CD4-positive, alpha-beta T cell treated with Interleukin-15 for 1 hour (primary cell): ENCODE data around the gene TULP4.
A peak's percentile ranks its signal among the peaks of the same experiment; 100 is the strongest.
"Not testable (repeated sequence)": the region's sequence is repeated elsewhere in the genome, so short reads cannot be mapped to it uniquely, and the experiment has no call there.

ENCODE experiments used
- DNase-seq: peaks from one replicate; pipeline ENCODE4 v3.0.0-alpha.2; 2020

The TULP4 gene

DNA sequence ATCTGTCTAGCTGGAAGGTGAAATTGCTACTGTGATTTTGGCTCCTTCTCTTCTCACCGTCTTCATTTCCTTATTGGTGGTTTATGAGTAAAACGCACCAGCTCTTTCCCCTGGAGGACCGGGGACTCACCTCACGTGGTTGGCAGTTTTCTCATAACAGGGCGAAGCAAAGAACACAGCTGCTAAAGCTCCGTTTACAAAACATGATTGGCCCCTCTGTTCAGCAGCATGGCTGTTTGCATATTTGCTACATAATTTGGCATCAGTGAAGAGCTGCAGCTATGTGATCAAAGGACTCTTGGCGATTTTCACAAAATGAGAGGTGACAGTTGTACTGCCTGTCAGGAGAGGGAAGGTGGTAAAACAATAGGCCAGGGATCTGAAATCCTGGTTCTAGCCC, 227.1 kb downstream of the TULP4 start:
- no peak for DNase-seq

DNA sequence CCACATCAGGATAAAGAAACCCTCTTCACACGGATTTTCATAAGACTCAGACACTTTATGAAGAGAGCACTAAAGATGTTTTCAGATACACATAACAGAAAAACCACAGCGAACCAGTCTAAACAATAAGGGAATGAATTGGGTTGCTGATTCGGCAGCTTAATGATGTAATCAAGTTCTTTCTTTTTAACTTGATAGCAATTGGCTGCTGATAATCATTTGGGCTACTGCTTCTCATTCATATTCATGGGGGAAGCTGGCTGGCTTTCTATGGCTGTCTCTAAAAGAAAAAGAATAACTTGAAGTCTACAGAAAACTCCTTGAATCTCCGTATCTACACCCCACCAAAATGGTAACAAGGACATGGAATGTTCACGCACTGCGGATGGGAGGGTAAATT, 227.6 kb downstream of the TULP4 start:
- no peak for DNase-seq

DNA sequence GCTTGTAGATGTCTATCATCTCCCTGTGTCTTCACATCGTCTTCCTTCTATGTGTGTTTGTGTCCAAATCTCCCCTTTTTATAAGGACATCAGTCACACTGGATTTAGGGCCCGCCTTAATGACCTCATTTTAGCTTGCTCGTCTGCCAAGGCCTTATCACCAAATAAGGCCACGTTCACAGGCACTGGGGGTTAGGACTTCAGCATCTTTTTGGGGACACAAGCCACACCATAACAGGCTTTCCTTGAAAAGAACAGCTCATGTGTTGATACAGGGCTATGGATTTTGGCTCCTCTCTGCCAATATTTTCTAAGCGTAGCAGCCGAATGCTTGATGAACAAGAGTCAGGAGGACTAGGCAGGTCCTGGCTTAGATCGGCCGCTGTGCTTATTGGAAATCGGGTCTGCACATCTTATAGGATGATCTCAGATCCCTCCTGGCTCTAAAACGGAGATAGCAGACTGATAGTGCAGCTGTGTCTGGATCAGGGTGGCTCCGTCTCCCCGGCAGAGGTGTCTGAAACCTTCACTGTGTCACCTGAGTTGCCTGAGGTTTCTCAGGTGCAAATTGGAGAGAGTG, 231.4 kb downstream of the TULP4 start:
- DNase-seq: no peak

DNA sequence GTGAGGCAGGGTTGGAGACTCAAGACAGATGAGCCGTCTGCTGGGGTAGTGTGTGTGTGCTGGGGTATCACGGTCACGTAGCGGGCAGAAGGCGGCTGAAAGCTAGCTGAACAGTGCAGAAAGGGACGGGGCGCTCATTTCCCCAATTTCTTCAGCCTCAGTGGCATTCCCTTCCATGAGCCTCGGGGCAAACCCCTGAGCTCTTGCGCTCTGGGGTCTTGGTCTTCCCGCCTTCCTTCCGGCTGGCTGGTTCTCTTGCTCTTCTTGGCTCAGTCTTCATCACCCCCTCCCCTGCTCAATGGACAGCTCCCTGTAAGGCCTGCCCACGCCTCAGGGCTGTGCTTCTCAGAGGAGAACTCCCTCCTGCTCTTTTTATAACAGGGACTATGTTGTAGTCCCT, 232.2 kb downstream of the TULP4 start:
- no peak for DNase-seq

DNA sequence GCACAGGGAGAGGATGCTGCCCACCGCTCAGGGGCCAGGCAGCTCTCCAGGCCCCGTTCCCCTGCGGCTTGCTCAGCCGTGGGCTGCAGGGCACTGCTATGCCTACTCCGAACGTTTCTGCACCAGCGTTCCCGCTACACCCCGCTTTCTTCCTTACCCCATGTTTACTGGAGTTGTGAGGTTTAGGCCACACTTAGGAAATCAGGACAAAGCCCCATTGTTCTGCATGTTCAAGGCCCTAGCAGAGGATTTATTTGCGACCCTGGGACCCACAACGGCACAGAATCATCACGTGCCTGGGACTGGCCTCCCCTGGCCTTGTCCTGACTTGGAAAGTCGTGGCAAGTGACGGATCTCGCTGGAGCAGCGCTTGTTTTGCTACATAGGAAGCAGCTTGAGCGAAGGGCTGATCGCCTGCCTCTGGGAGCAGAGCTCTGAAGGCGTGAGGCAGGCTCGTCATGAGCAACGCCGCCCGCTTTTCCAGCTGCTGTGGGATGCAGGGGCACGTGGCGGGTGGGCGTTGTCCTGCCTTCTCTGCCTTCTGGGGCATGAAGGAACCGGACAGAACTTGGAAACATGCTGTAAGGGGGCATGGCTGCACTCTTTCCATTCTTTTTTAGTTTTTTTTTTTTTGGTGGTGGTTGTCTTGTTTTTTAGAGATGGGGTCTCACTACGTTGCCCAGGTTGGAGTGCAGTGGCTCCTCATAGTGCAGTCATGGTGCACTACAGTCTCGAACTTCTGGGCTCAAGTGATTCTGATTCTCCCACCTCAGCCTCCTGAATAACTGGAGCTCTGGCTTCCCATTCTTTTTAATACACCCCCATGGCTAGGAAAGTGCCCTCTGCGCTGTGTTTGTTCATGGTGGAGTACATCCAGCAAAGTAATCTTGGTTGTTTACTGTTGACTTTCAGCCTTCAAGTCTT, 233.0 kb downstream of the TULP4 start:
- no peak for DNase-seq

DNA sequence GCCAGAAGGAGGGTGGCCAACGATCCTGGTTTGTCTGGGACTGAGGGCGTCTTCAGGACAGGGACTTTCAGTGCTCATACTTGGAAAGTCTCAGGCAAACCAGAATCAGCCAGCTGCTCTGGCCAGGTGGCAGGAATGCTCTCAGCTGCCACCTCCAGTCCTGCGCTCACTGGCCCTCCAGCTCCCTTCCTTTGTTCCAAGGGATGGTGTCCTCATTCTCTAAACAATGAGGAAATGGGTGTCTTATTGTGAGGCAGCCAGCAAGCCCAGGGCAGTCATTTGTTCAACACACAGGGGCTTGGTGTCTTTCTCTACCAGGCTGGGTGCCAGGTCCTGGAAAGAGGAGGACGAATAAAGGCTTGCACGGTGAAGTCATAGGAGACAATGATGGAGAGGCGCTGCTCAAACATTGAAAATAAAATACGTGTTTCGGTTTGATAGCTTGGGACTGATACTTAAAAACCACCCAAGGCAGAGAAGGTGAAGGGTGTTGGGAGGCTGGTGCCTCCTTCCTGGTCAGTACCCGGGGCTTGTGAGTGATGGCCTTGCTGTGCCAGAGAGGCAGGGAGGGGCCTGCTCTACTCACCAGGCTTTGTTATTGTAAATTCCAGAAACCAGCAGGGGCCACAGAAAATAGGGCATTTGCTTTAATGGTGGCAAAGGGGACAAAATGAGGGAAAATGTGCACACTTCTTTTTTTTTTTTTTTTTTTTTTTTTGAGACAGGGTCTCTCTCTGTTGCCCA, 236.3 kb downstream of the TULP4 start:
- no peak for DNase-seq

DNA sequence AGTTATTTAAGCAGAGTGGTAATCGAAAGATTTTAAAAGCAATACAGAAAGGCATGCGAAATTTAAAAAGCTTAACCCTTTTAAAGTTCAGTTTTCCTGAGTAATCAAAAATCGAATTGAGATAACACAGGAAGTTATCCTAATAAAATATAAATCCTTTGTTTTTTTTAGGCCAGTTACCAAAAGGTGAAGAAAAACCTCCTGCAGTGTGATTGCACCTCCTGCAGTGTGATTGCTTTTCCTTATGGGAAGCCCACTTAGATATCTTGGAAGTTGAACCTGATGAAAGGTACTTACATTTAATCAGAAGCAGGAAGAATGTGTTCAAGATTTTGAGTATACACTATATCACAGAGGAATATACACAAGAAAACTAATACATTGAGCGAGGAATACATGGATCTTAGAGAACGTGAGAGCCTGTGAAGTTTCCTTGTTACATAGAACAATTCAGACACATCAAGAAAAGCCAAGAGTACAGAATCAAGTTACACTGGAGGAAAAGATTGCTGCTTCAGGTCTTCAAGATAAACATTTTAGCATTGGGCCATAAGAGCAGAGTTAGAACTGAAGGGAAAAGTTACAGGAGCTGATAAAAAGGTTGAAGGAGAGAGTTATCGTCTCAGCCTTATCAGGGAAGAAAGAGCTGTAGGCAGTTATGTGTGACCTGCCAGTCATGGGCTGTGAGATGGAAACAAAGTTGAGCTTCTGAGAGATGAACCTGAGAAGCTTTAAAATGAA, 240.0 kb downstream of the TULP4 start:
- no peak for DNase-seq

DNA sequence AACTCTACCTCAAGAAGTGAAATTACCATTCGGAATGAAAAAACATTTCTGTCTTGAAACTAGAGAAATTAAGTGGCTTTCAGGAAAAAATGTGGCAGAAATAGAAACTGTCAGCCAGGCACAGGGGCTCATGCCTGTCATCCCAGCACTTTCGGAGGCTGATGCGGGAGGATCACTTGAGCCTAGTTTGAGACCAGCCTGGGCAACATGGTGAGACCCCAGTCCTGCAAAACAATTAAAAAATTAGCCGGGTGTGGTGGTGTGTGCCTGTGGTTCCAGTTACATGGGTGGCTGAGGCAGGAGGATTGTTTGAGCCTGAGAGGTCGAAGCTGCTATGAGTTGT, 240.5 kb downstream of the TULP4 start:
- no peak for DNase-seq

DNA sequence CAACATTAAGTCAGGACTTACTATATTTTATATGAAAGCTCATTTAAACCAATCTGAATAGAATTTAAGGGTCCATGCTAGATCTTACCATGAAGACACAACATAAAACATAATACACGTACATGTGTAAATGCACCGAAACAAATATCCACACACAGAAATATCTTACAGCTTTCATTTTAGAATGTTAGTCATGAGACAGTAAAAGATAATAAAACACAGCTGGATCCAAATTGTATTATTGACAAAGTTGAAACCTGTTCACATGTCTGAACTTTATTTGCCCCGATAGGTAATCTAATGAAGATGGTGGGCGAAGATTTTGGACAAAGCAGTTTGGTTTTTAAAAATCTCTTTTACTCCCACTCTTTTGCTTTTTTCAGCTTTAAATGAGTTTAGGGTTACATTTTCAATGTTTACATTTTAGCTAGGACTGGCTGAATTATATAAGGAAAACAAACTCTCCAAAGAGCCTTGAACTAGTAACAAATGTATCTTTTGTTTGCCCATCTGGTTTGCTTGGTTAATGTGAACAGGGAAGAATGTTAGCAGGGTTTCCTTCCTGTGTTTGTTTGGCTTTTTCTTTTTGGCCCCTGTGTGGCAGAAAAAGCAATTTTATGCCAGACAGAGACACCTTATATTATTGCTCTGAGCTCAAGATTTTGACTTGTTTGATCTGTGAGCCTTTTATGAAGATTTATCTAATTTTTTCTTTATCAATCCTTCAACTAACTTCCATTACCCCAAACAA, 242.5 kb downstream of the TULP4 start:
- no peak for DNase-seq

DNA sequence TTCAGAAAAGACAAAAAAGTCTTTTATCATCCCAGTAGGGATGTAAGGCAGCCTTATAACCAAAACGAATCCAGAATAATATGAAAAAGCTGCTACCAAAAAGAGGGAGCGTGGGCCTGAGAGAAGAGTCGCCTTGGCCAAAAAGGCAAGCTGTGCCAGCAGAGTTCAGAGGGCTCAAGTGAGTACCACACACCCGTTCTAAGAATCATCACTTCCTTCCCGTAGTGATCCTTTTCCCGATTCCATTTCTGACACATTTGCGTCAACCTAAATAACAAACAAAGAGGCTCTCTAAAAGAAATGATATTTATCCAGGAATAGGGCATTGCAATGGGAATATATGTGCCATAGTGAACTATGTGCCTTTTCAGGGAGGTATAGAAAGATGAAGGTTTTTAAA, 243.8 kb downstream of the TULP4 start:
- no peak for DNase-seq

DNA sequence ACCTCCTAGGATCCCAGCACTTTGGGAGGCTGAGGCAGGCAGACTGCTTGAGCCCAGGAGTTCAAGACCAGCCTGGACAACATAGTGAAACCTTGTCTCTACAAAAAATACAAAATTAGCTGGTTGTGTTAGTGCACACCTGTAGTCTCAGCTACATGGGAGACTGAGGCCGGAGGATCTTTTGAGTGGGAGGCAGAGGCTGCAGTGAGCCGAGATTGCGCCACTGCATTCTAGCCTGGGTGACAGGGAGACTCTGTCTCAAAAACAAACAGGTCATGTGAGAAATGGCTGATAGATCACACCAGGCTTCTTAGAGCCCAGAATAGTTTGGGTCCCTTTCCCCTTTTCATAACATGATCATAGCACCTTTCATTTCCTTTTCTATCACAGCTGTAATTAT, 244.8 kb downstream of the TULP4 start:
- not testable (repeated sequence) for DNase-seq

DNA sequence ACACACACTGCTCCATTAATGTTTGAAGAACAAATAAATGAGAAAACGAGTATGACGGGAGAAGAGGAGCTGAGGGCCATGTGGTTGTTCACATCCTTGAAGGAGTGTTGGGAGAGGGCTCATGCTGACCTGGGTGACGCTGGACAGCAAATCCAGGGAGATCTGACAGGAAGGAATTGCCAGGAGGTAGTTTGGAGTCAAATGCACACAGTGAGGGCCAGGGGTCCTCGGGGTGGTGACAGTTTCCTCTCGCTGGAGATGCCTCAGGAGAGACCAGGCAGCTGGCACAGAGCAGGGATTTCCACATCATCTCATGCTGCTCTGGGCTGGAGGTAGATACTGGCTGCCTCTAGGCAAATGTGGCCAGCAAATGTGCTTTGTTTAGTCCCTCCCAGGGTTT, 245.7 kb downstream of the TULP4 start:
- no peak for DNase-seq

DNA sequence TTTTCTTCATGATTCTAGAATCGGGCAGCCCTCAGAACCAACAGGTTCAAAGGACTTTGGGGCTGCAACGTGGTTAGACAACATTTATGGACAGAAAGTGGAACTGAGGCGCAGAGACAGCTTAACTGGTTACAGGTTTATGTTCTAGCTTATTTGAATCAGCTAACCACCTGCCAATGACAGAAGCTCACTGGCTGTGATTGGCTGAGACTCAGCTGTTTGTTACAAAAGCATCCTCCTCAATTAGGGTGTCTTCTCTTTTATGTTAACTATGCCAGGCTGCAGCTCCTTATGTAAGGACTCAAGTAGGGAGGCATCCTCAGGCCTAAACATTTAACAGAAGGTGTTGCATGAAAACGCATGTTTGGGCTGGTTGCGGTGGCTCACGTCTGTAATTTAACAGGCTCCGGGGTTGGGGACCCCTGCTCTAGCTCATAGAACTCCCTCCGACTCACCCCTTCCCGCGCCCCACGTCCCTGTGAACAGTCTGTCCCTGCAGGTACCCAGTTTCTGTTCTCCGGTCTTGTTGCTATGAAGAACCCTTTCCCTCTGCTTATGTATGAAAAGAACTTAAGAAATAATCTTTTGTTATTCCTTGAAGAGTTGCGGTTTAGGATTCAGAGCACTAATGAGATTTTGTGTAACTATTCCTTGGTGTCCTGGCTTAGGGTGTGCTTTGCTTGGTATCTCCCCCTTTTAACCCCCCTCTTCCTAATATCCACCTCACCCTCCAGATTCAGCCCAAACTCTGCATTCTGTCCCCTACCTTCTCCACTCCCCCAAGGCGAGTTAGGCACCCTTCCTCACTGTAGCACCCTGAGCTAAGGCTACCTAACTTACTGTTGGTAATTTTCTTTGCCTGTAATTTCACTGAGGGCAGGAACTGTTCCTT, 246.4 kb downstream of the TULP4 start:
- no peak for DNase-seq

DNA sequence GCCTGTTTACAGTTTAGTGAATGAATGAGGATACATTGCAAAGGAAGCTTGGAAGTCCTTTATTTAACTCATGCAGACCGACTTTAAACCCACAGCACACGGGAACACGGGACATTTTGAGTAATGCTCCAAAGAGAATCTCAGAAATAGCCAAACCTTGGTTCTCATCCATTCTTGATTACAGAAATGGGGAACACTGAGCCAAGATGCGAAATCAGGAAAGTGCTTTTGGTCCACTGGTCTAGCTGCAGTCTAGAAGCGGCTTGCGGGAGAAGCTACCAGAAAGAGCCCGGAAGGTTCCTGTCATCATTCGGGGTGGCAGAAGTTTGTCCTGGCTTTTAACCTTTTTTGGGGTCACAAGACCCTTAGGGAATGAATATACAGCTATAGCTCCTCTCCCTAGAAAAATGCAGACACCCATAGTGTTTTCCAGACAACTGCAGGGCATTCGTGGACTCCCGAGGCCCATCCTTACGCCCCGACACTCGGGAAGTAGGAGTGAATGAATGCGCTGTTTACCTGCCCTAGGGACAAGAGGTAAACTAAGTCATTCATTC, 247.2 kb downstream of the TULP4 start:
- no peak for DNase-seq

DNA sequence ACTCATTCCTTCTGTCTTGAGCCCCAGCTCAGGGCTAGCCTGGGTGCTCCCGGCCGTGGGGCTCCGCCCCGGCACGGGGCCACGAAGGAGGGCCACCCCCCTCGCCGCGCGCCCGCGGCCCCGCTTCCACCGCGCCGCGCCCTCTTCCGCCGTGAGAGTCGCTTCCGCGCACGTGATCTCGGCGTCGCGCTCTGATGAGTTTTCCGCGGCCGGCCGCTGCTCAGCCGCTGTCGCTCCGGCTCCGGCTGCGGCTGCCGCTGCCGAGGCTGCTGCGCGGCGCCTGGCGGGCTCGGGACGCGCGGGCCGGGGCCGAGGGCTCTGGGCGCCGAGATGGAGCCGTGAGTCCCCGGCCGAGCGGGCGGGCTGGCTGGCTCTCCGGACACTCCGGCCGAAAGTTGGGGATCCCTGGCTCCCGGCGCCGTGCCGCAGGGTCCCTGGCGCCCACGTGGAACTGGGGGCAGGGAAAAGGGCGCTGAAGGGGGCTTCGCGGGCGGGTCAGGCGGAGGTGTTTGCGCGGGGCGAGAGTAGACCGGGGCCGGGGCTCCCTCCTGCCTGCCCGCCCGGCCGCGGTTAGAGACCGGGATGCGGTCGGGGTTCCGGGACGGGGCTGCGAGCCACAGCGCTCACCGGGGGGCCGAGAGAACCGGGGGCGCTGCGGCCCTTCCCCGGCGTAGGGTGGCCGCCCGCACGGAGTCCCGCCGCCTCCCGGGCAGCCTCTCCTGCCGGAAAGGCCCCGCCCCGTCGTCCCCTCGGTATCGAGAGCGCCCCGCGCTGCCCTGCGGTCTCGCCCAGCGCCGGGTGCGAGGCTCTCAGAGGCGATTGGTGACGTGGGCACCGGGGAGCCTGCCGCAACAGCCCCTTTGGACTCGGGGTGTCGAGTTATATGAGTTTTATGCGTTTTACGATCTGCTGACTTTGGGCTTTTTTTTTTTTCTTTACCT, 247.9 kb downstream of the TULP4 start, which contains the start of gene TMEM181:
Gene TMEM181, plus strand, starts transcription at position 197 of the 941 bp plus-strand sequence. Its CDS starts 134 bp downstream, at position 331.
- DNase-seq: peak; percentile 87

DNA sequence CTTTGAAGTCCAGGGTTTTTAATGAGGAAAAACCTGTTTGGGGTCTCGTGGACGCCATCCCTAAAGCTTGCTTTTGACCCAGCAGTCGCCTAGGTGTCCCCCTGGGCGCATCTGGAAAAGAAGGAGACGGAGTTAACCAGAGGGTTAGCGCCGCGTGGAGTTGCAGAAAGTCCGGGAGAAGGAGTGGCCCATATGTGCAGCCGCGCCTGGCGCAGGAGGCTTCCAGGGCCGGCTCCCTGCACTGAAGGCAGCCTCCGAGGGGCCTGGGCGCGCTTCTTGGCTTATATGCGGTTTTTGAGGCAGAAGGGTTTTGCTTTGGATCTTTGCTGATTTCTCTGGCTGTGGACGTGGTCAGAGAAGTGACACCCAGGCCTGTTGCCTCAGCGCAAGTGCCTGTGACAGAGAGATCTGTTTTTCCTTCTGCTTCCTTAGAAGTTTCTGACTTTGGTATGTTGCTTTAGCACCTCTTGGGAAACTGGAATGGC, 248.6 kb downstream of the TULP4 start:
- no peak for DNase-seq
